Ascending aorta (tissue), 2 donors: Measurements from ENCODE around the gene OXCT1. TPM values are rescaled to one million over a fixed set of nuclear protein-coding genes. Genes with fewer than 3 reads are reported as not detected.

Experiments
- DNase-seq, 2 donors: peaks; one replicate each; pipeline ENCODE4 v3.0.0-alpha.2; 2019; ENCODE audit warnings: low spot score in 2 of 2
- H3K27ac ChIP-seq, 2 donors: fragments of 200-600 bp; sonication (generic); one replicate each; pipeline ENCODE4 v1.5.1; 2016 to 2017; ENCODE audit warnings: mild to moderate bottlenecking in 1 of 2
- H3K27me3 ChIP-seq: fragments of 200-600 bp; sonication (generic); one replicate; pipeline ENCODE4 v1.5.1; 2017
- H3K36me3 ChIP-seq, 2 donors: fragments of 200-600 bp; sonication (generic); one replicate each; pipeline ENCODE4 v1.5.1; 2016
- H3K4me1 ChIP-seq, 2 donors: fragments of 200-600 bp; sonication (generic); one replicate each; pipeline ENCODE4 v1.5.1; 2016 to 2017; ENCODE audit warnings: mild to moderate bottlenecking in 1 of 2
- H3K4me3 ChIP-seq, 2 donors: fragments of 200-600 bp; sonication (generic); one replicate each; pipeline ENCODE4 v1.5.1; 2016 to 2017; ENCODE audit warnings: mild to moderate bottlenecking in 1 of 2
- H3K9me3 ChIP-seq, 2 donors: fragments of 200-600 bp; sonication (generic); one replicate each; pipeline ENCODE4 v1.5.1; 2016
- intact Hi-C: fragments of 100-400 bp; cut with DNase I; formaldehyde crosslinking; loops from one replicate; pipeline ENCODE4 v1.15.1; 2023
- total RNA-seq: library from RNA; depleted of rRNA; stranded (reverse); fragments of >200 nt; gene quantifications from one replicate; pipeline ENCODE4 v1.1.0, GENCODE V29; 2016
- TF ChIP-seq, protein P1 (sequence below), 3 experiments: fragments of 200-600 bp in 2 of 3; fragments of 450-650 bp in 1 of 3; sonication (generic) in 2 of 3; IDR thresholded peaks; one replicate each; pipeline ENCODE4 v1.5.1; 2016 to 2019; ENCODE audit warnings: antibody characterized with exemption in 3 of 3, mild to moderate bottlenecking in 1 of 3, moderate library complexity in 1 of 3

The OXCT1 gene
- total RNA-seq, 1 donor from 2014 or later = 3.1 TPM

DNA sequence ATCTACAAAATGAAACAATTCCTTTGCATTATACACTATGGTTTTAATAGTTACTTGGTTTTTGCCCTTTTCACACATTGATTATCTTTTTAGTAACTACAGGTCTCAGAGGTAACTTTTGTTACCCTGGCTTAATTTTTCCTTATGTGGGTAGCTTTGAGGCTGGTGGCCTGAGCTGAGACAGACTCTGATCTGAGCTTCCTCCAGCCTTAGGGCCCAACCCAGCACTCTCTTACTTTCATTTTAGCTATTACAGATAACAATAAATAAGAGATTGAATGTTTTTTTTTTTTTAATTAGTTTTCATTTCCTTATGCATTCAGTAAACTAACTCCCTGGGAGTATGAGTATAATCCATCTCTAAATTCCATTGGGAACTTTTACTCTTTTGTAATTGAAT is 15.1 kb upstream of the OXCT1 start:
- H3K36me3 ChIP-seq = no peaks in the 10 kb centered on the region
- TF ChIP-seq, protein P1, sequence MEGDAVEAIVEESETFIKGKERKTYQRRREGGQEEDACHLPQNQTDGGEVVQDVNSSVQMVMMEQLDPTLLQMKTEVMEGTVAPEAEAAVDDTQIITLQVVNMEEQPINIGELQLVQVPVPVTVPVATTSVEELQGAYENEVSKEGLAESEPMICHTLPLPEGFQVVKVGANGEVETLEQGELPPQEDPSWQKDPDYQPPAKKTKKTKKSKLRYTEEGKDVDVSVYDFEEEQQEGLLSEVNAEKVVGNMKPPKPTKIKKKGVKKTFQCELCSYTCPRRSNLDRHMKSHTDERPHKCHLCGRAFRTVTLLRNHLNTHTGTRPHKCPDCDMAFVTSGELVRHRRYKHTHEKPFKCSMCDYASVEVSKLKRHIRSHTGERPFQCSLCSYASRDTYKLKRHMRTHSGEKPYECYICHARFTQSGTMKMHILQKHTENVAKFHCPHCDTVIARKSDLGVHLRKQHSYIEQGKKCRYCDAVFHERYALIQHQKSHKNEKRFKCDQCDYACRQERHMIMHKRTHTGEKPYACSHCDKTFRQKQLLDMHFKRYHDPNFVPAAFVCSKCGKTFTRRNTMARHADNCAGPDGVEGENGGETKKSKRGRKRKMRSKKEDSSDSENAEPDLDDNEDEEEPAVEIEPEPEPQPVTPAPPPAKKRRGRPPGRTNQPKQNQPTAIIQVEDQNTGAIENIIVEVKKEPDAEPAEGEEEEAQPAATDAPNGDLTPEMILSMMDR (IDR thresholded peaks at IDR 0.05) = no peak
- DNase-seq = no peak
- no peaks in the 10 kb centered on the region for H3K9me3 ChIP-seq
- intact Hi-C loops = no loop called here
- no peak overlapping the region for H3K4me3 ChIP-seq
- no peak overlapping the region for H3K27ac ChIP-seq
- H3K4me1 ChIP-seq = no peaks in the 10 kb centered on the region
- no peaks in the 10 kb centered on the region for H3K27me3 ChIP-seq

DNA sequence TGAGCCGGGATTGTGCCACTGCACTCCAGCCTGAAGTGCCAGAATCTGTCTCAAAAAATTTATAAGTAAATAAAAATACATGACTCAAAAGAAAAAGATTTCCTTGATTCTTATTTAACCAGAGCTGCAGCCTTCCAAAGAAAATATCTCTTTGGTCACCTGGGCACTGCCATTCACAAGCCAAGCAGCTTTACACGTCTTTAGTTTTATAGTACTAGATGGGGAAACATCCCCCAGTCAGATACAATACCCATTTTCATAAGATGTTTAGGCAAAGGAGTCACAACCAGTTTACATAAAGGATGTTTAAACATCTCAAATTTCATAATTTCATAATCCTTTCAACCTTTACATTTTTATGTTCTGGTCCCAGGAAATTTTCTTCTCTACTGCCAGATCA is 13.7 kb upstream of the OXCT1 start:
- intact Hi-C loops = no loop called here
- no peaks in the 10 kb centered on the region for H3K9me3 ChIP-seq
- DNase-seq = no peak
- TF ChIP-seq, protein P1 (IDR thresholded peaks at IDR 0.05) = no peak
- H3K4me3 ChIP-seq = no peak overlapping the region
- no peaks in the 10 kb centered on the region for H3K4me1 ChIP-seq
- no peaks in the 10 kb centered on the region for H3K36me3 ChIP-seq
- H3K27ac ChIP-seq = no peak overlapping the region
- no peaks in the 10 kb centered on the region for H3K27me3 ChIP-seq

DNA sequence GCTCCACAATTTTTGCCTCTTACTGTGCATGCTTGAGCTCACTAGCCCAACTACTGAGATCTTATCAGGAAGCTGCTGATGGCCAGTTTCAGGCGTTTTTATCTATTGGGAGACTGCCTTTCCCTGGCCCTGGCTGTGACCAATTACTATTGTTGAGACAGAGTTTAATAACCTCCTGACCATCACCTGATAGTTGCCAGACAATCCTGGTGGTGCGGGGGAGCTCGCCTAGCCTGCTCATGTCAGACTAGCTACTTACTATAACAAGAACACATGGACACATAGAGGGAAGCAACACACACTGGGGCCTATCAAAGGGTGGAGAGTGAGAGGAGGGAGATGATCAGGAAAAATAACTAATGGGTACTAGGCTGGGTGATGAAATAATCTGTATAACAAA is 13.0 kb upstream of the OXCT1 start:
- intact Hi-C loops = no loop called here
- H3K9me3 ChIP-seq = no peaks in the 10 kb centered on the region
- H3K4me1 ChIP-seq = no peaks in the 10 kb centered on the region
- no peak overlapping the region for H3K4me3 ChIP-seq
- H3K27me3 ChIP-seq = no peaks in the 10 kb centered on the region
- TF ChIP-seq, protein P1 (IDR thresholded peaks at IDR 0.05) = no peak
- H3K36me3 ChIP-seq = no peaks in the 10 kb centered on the region
- DNase-seq = no peak
- no peak overlapping the region for H3K27ac ChIP-seq

DNA sequence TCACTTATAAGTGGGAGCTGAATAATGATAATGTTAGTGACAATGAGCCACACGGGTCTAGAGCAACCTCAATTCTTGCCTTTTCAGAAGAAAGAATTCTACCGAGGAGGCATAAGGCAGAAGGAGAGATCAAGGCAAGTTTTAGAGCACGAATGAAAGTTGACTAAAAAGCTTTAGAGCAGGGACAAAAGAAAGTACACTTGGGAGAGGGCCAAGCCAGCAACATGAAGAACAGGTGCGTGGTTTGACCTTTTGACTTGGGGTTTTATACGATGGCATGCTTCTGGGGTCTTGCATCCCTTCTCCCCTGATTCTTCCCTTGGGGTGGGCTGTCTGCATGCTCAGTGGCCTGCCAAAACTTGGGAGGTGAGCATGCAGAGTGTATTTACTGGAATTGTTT is 12.5 kb upstream of the OXCT1 start:
- Histone ChIP-seq H3K36me3 (no peaks in the 10 kb centered on the region), H3K4me1 (no peaks in the 10 kb centered on the region), H3K27me3 (no peaks in the 10 kb centered on the region), H3K9me3 (no peaks in the 10 kb centered on the region), H3K27ac (no peak overlapping the region), H3K4me3 (no peak overlapping the region)
- TF ChIP-seq, protein P1 (IDR thresholded peaks at IDR 0.05) = no peak
- intact Hi-C loops = no loop called here
- DNase-seq = no peak

DNA sequence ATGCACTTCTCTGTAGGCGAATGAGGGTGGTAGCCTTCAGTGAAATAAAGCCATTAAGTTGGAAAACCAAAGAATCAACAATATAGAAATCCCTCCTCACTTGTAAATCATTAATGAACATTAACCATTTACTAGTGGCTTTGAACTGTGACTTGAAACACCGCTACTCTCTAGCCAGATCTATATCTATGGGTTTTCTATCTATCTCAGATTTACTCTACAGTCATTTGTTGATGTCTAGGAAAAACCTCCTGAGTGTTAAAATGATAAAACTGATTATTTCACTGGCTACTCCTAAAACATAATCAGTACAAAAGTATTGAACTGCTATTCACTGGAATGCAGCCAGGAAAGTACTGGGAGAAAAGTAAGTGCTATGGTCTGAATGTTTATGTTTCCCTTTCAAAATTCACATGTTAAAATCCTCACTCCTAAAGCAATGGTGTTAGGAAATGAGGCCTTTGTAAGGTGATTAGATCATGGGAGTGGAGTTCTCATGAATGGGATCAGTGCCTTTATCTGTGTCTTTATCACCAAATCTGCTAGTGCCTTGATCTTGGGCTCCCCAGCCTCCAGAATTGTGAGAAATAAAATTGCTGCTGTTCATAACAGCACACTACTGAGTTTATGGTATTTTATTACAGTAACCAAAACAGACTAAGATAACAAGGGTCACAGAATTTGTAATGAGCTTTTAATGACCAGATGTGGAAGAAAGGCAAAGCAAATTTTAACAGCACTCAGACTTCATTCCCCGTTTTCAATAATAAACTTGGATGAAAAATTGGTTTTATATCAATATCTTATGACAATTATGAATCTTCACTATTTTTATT is 8.6 kb upstream of the OXCT1 start:
- TF ChIP-seq, protein P1 (IDR thresholded peaks at IDR 0.05) = no peak
- H3K9me3 ChIP-seq = no peaks in the 10 kb centered on the region
- intact Hi-C loops = no loop called here
- H3K27me3 ChIP-seq = no peaks in the 10 kb centered on the region
- H3K36me3 ChIP-seq = no peaks in the 10 kb centered on the region
- H3K27ac ChIP-seq = no peak overlapping the region
- H3K4me3 ChIP-seq = no peak overlapping the region
- H3K4me1 ChIP-seq = no peaks in the 10 kb centered on the region
- DNase-seq = no peak
